NCI-H2029 (cell line): ENCODE results near the gene NFATC2IP.
"Not testable (repeated sequence)": the region's sequence is repeated elsewhere in the genome, so short reads cannot be mapped to it uniquely, and the experiment has no call there.

Experiments used
- DNase-seq: peaks from one replicate; lab custom pipeline; 2025; lab: John Stamatoyannopoulos, UW

The NFATC2IP gene

GRCh38 chr16:28999577-28999976, 48.8 kb downstream of the NFATC2IP start:
- no peak for DNase-seq

- no peak for DNase-seq
These were observed 49.3 kb downstream of the NFATC2IP start for GRCh38 chr16:29000019-29000418.

GRCh38 chr16:29004496-29005139, 53.9 kb downstream of the NFATC2IP start:
- not testable (repeated sequence) for DNase-seq

- DNase-seq = no peak
These were observed 57.2 kb downstream of the NFATC2IP start for GRCh38 chr16:29007730-29008593.

GRCh38 chr16:29009050-29009837, 58.5 kb downstream of the NFATC2IP start:
- DNase-seq = no peak

- no peak for DNase-seq
These were observed 59.1 kb downstream of the NFATC2IP start for GRCh38 chr16:29009838-29010166.

- no peak for DNase-seq
These were observed 60.4 kb downstream of the NFATC2IP start for GRCh38 chr16:29011112-29011511.

GRCh38 chr16:29011851-29012250, 61.1 kb downstream of the NFATC2IP start:
- DNase-seq = no peak

- DNase-seq = no peak
These were observed 62.3 kb downstream of the NFATC2IP start for GRCh38 chr16:29012913-29013553.

- DNase-seq = no peak
These were observed 63.9 kb downstream of the NFATC2IP start for GRCh38 chr16:29014561-29015069.
